ENCODE data around the gene NR1H2.
A peak's percentile ranks its signal among the peaks of the same experiment; 100 is the strongest.
"Not testable (repeated sequence)": the region's sequence is repeated elsewhere in the genome, so short reads cannot be mapped to it uniquely, and the experiment has no call there.

The NR1H2 gene

GRCh38 chr19:50376166-50377050, at the start of gene NR1H2:
NR1H2 (plus strand) TSS chr19:50376457; CDS start chr19:50377606, 1,149 bp downstream.
- DNase-seq = peak; percentile 100

GRCh38 chr19:50327013-50327412, 49.2 kb upstream of the NR1H2 start:
- DNase-seq = no peak

- no peak for DNase-seq
Observed at GRCh38 chr19:50327461-50328223, 48.6 kb upstream of the NR1H2 start.

- DNase-seq = peak; percentile 46
Observed at GRCh38 chr19:50328224-50328872, 47.9 kb upstream of the NR1H2 start.

- DNase-seq = no peak
Observed at GRCh38 chr19:50328873-50329145, 47.4 kb upstream of the NR1H2 start.

GRCh38 chr19:50329146-50329925, 46.9 kb upstream of the NR1H2 start, which contains the start of gene KCNC3:
KCNC3 (minus strand) TSS chr19:50329377; CDS start chr19:50329082, 295 bp downstream.
- DNase-seq = peak; percentile 100

- DNase-seq = not testable (repeated sequence)
Observed at GRCh38 chr19:50329926-50330294, 46.3 kb upstream of the NR1H2 start.

GRCh38 chr19:50330365-50331078, 45.7 kb upstream of the NR1H2 start:
- peak; percentile 91 for DNase-seq

GRCh38 chr19:50331221-50331993, 44.9 kb upstream of the NR1H2 start:
- DNase-seq = no peak

GRCh38 chr19:50331994-50332243, 44.3 kb upstream of the NR1H2 start:
- no peak for DNase-seq

- DNase-seq = peak; percentile 60
Observed at GRCh38 chr19:50332244-50333038, 43.8 kb upstream of the NR1H2 start.

- DNase-seq = peak; percentile 99
Observed at GRCh38 chr19:50333235-50333736, 43.0 kb upstream of the NR1H2 start.

GRCh38 chr19:50333737-50334617, 42.3 kb upstream of the NR1H2 start:
- peak; percentile 92 for DNase-seq

GRCh38 chr19:50334741-50335421, 41.4 kb upstream of the NR1H2 start:
- no peak for DNase-seq

GRCh38 chr19:50337031-50337430, 39.2 kb upstream of the NR1H2 start:
- DNase-seq = peak; percentile 45

GRCh38 chr19:50340331-50340730, 35.9 kb upstream of the NR1H2 start:
- peak; percentile 54 for DNase-seq

GRCh38 chr19:50341091-50341564, 35.1 kb upstream of the NR1H2 start:
- peak; percentile 100 for DNase-seq

- peak; percentile 95 for DNase-seq
Observed at GRCh38 chr19:50344661-50345318, 31.5 kb upstream of the NR1H2 start.
